UCSD-AML1 (cell line): ENCODE results near the gene MEIS1.

Source experiments
- DNase-seq: peaks from one replicate; lab custom pipeline; 2025; ENCODE audit not compliant: unreplicated experiment; lab: John Stamatoyannopoulos, UW

MEIS1 gene

GRCh38 chr2:66531567-66531966 is 96.6 kb downstream of the MEIS1 start:
- DNase-seq, result no peak

GRCh38 chr2:66532972-66533868 is 98.3 kb downstream of the MEIS1 start:
- DNase-seq, result no peak

DNA sequence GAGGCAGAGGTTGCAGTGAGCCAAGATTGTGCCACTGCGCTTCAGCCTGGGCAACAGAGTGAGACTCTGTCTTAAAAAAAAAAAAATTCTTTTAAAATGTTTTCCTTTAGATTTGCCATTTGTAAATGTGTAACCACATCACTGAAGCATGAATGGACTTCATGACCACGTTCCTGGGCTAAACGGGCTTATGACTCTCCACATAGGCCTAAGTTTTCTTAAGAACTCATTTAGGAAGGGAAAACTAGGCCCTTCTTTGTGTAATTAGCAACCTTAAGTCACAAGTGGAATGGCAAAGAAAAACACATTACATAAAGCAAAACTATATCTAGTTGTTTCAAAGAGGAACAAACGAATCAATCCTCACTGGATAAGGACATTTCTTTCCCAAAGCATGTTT is 99.5 kb downstream of the MEIS1 start:
- DNase-seq, result no peak

DNA sequence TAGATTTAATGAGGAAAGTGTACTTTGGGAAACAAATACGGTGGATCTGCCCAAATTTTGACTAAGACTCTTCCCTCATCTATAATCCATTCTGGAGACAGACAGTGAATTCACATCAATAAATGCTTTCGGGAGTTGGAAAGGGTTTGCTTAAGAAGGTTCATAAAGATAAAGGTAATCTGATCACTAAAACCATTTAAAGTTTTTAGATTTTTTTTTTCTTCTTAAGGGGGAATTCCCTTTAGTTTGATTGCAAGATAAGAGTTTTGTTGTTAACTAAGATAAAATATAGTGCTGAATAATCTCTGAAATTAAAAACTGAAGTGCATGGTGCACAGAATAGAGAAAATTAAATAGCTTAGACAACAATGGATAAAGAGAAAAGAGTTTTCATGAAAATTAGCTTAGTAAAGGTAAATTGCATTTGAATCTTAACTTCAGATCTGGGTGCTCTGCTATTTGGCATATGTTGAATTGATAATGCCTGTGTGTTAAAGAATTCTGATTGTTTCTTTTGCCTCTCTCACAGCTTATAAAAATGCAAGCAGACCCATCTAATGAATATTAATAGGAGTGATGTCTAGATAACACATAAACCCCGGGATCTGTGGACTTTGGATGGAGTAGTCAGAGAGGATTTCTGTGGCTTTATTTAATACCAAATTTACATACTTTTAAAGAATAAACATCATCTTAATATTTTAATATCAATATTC is 100.8 kb downstream of the MEIS1 start:
- DNase-seq, result no peak

DNA sequence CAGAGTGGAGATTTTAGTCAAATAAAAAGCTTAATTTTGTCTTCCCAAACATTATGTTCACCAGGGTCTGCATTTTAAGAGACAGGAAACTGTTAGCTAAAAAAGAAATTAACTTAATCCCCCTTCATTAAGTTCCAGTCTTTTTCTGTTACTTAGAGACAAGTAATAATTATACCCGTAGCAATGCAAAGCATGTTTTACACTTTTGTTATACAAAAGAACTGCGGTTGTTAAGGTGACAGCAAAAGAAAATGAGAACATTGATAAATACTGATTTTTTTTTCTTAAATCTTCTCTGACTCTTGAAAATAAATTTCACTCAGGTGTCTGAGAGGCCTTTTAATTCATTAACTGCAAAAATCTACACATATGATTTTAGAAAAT is 101.4 kb downstream of the MEIS1 start:
- no peak for DNase-seq

DNA sequence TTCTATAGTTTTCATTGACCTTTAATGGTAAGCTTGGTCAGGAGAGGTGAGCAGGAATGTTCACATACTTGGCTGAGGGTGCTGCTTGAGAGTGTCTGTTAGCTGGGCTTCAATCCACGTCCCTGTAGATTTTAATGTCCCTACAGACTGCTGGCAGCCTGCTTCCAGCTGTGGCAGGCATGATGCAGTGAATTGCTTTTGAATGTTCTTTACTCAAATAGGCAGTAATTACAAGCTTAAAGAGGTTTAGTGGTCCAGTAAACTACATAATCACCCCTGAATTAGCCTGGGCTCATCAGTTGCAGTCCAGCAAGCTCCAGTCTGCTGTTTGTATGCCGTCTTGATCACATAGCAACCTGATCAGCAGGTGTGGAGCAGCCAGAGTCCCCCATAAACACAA is 102.1 kb downstream of the MEIS1 start:
- DNase-seq, result no peak

GRCh38 chr2:66538291-66538690 is 103.4 kb downstream of the MEIS1 start:
- no peak for DNase-seq

DNA sequence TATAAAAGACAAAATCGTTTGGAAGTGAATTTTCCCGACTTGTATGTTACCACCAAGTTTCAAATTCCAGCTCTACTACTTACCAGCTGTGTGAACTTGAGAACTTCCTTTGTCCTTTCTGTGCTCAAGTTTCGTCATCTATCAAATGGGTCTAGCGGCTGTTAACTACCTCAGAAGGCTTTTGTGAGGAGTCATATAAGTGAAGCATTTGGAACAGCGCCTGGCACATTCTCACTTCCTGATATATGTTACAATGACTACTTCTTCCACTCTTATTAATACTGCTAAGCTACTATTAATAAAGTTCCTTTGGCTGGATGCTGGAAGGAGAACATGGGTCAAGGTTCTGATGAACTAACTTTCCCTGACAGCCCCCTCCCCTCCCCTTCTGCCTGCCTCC is 104.5 kb downstream of the MEIS1 start:
- DNase-seq, result no peak

- DNase-seq, result no peak
Observed at GRCh38 chr2:66541646-66542045, 106.7 kb downstream of the MEIS1 start.

- DNase-seq, result no peak
Observed at GRCh38 chr2:66543257-66543767, 108.4 kb downstream of the MEIS1 start.

DNA sequence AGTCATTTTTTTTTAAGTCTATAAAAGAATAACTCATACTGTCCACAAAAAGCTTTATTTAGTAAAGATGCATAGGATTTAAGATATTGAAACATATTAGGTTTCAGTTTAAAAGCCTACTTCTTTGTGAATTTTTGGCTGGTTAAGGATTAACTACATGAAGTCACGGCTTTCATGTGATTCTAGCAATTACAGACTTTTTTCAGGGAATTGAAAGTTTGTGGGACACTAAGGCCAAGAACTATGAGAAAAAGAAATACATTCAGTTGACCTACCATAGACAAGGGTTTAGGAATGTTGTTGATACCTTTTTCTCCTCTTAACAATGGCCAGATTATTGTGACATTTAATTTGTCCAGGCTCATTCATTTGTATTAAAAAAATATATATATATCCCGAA is 109.3 kb downstream of the MEIS1 start:
- no peak for DNase-seq

- no peak for DNase-seq
Observed at GRCh38 chr2:66545258-66545657, 110.3 kb downstream of the MEIS1 start.

DNA sequence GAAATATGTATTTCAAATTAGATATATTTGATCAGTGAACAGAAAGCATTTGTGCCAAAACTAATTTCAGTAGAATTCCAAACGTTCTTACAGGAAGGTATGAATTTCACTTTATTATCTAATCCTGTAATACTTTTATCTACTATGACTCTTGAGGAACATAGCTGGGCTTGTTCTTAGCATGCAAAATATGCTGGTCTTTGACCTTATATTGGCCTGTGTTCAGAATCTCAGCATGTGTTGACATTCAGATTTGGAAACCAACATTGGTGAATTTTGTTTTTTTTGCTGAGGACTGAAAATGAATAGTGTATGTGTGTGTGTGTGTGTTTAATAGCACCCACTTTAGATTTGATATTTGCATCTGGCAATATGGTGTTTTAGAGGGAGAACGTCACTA is 112.2 kb downstream of the MEIS1 start:
- DNase-seq, result no peak

DNA sequence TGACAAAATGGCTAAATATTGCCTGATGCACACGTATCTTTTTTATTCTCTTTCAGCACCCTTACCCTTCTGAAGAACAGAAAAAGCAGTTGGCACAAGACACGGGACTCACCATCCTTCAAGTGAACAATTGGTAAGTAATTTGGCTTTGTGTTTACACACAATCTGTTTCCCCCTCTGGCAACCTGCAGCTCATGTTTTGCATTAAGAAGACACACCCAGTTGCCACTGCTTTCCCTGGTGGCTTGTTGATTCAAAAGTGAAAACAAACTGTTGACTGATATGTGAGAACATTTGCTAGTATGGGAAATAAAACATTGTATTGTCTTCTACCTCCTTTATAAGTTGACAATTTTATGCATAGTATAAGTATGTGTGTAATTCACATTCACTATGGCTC is 113.0 kb downstream of the MEIS1 start:
- no peak for DNase-seq

- DNase-seq, result no peak
Observed at GRCh38 chr2:66548422-66548821, 113.5 kb downstream of the MEIS1 start.

DNA sequence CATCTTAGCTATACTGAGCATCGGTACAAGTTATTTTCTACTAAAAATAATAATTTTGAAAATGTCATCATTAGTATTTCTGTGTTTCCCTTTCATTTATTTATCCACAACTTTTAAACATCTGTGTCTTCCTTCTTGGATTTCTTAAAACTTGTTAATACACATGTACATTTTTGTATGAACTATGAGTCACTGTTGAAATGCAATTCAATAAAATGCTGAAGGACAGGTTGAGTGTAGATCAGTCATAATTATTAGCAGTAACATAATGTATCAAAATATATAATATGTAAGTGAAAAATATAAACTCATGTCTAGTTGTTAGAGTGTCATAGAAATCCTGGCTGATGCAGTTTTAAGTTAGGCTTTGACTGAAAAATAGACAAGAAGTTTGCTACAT is 115.9 kb downstream of the MEIS1 start:
- DNase-seq, result no peak

- no peak for DNase-seq
Observed at GRCh38 chr2:66553370-66553769, 118.4 kb downstream of the MEIS1 start.

- no peak for DNase-seq
Observed at GRCh38 chr2:66555091-66555490, 120.2 kb downstream of the MEIS1 start.

- no peak for DNase-seq
Observed at GRCh38 chr2:66555501-66556324, 120.8 kb downstream of the MEIS1 start.

- DNase-seq, result no peak
Observed at GRCh38 chr2:66559672-66560071, 124.7 kb downstream of the MEIS1 start.

DNA sequence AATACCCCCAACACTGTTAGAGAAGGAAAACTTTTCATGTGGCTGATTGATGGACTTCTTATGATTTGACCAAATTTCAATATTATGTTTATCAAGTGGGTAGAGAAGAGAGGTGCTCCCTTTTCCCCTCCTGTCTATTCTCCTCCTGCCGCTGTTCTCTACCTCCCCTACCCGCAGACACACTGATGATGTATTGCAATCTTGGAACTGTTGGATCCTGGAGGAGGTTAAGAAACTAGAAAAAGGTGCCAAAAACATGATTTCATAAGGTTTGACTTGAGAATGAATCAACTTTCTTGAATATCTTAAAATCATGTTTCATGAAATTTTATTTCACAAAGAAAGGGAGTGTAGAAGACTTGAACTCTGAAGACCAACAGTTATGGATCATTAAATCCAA is 125.8 kb downstream of the MEIS1 start:
- no peak for DNase-seq
